Metanephros (tissue), 2 donors: ENCODE results near the gene XRCC6. TPM values are rescaled to one million over a fixed set of nuclear protein-coding genes. Genes with fewer than 3 reads are reported as not detected.

ENCODE experiments used
- small RNA-seq: library from RNA; depleted of rRNA; stranded (forward); fragments of <200 nt; gene quantifications from one replicate; pipeline ENCODE3, GENCODE V24; 2014; ENCODE audit warnings: low replicate concordance
- total RNA-seq: library from RNA; depleted of rRNA; stranded (reverse); fragments of >200 nt; gene quantifications from one replicate; pipeline ENCODE4 v1.2.3, GENCODE V29; 2014

XRCC6 gene
- 186 TPM for total RNA-seq

GRCh38 chr22:41621099-41621910, at the start of gene XRCC6:
Gene XRCC6 (plus strand): TSS chr22:41621295. CDS start chr22:41622005, 710 bp downstream.

DNA sequence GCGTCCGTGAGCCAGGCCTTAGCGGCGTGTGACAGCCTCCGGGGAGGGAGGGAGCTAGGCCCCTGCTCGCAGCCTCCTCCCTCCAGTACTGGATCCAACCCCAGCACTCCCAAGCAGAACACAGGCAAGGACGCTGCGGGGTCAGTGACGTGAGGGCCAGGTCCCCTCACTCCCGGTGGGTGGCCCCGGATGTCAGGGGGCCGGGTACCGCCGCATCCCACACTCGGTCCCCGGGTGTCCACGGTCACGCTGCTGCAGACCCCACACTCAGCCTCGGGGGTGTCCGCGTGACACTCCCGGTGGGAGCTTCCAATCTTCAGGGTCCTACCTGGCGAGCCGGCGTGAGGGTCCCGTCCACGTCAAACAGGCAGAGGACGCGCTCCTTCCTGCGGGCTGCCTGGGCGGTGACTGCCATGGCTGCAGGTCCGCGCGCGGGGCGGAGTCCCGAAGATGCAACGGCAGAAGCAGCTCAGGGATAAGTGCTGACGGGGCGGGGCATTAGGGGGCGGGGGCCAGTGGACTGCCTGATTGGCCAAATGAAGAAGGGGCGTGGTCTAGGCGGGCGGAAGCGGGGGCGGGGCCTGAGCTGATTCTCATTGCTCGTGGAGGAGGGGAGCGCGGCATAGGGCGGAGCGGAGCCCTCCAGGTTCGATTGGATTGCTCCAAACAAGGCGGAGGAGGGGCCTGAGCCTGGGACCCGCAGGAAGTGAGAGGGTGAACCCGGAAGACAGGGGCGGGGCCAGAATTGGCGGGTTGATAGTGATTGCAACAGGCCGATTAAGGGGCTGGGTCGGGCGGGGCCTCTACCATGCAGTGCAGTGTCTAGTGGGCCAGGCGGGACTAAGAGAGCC, 31.5 kb upstream of the XRCC6 start, which contains the start of gene PMM1:
Gene PMM1 (minus strand): TSS at position 450 of the 851 bp plus-strand sequence. CDS start 35 bp downstream, at position 415.

DNA sequence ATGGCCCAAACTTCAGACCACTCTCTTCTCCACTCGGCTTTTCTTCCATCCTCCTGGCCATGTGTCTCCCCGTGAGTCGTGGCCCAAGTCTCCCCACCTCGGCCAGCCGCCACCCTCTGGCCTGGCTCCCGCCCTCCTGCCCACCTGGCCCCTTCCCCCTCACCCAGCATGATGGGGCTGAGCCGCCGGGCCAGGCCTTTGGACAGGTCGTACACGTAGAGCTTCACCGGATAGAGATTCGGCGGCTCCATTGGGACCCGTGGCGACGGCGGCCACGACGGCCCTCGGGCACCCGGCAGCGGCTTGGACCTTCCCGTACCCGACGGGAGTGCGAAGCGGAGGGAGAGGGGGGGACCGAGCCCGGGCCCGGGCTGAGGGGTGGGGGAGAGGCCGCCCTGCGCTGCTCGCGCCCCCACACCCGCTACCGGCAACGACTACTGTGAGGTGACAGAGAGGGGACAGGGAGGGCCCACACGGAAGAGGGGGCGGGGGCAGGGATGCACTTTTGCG, 451 bp upstream of the XRCC6 start, which contains the start of gene DESI1:
Gene DESI1 (minus strand): TSS at position 455 of the 510 bp plus-strand sequence. CDS start 204 bp downstream, at position 251.

GRCh38 chr22:41688365-41689211, 67.5 kb downstream of the XRCC6 start, which contains the start of gene SNU13:
Gene SNU13 (minus strand): TSS chr22:41688867. CDS start chr22:41688796, 71 bp downstream.

GRCh38 chr22:41699264-41700107, 78.4 kb downstream of the XRCC6 start, which contains the start of gene MEI1:
Gene MEI1 (plus strand): TSS chr22:41699503. CDS start chr22:41699539, 36 bp downstream.

Small RNAs within 50 kb of the gene (small RNA-seq; reads per million reads assigned to genes)
- gene HMGN2P10 (not detected), gene RF00019 (not detected), gene RNU6-476P (not detected)

Other genes with a start within 250 kb of the XRCC6 start
- 15.5 TPM for gene TEF, start 239.4 kb upstream of the XRCC6 start, total RNA-seq
- 41.9 TPM for gene TOB2, start 174.5 kb upstream of the XRCC6 start, total RNA-seq
- 32.8 TPM for gene PHF5A, start 152.6 kb upstream of the XRCC6 start, total RNA-seq
- gene ACO2, start 152.2 kb upstream of the XRCC6 start, total RNA-seq, result 138 TPM
- 16.7 TPM for gene POLR3H, start 76.8 kb upstream of the XRCC6 start, total RNA-seq
- gene CSDC2, start 60.3 kb upstream of the XRCC6 start, total RNA-seq, result 4.4 TPM
- gene PMM1, start 31.5 kb upstream of the XRCC6 start, total RNA-seq, result 42.2 TPM
- 25.0 TPM for gene DESI1, start 252 bp upstream of the XRCC6 start, total RNA-seq
- 71.9 TPM for gene SNU13, start 67.6 kb downstream of the XRCC6 start, total RNA-seq
- gene MEI1, start 78.2 kb downstream of the XRCC6 start, total RNA-seq, result 3.0 TPM
- 19.0 TPM for gene CCDC134, start 179.4 kb downstream of the XRCC6 start, total RNA-seq
- gene SREBF2, start 211.8 kb downstream of the XRCC6 start, total RNA-seq, result 57.2 TPM